Mammary epithelial cell (primary cell): ENCODE measurements around the gene MAGIX.

Experiments
- CTCF ChIP-seq, 2 donors: IDR thresholded peaks in 1 of 2; conservative IDR thresholded peaks in 1 of 2; 2 replicates each; pipeline ENCODE4 v1.5.1; 2011 to 2012; ENCODE audit warnings: inconsistent platforms in 2 of 2, low read length in 2 of 2, mild to moderate bottlenecking in 2 of 2, control low read depth in 1 of 2, low read depth in 1 of 2; ENCODE audit not compliant: insufficient read depth in 1 of 2; ENCODE audit errors: extremely low read depth in 1 of 2
- EZH2 ChIP-seq: IDR thresholded peaks from 2 replicates; pipeline ENCODE4 v1.6.1; 2012; ENCODE audit warnings: low read length, inconsistent platforms, borderline replicate concordance

GRCh38 chrX:49189606-49190005 lies 27.0 kb downstream of the MAGIX start:
- TF ChIP-seq EZH2 (no peak), CTCF (conservative IDR thresholded peaks at IDR 0.05 in 1 of 2, IDR thresholded peaks at IDR 0.05 in 1 of 2; ENCODE audit: extremely low read depth in 1 of 2, insufficient read depth in 1 of 2, low read depth in 1 of 2, low read length in 2 of 2) (no peak)
